HG03575 (cell line): ENCODE results near the gene EXOC6.
"Not testable (repeated sequence)": the region's sequence is repeated elsewhere in the genome, so short reads cannot be mapped to it uniquely, and the experiment has no call there.

ENCODE experiments used
- ATAC-seq: cut with Tn5 transposase; IDR thresholded peaks from one replicate; pipeline ENCODE4 v1.9.1; 2021; ENCODE audit not compliant: unreplicated experiment, insufficient number of reproducible peaks, low FRiP score; ENCODE audit errors: extremely low read depth

The EXOC6 gene

GRCh38 chr10:92915892-92916291 is 67.6 kb downstream of the EXOC6 start:
- ATAC-seq: no peak

GRCh38 chr10:92916433-92916832 is 68.1 kb downstream of the EXOC6 start:
- ATAC-seq: no peak

GRCh38 chr10:92918603-92919002 is 70.3 kb downstream of the EXOC6 start:
- ATAC-seq: no peak

- no peak for ATAC-seq
Measured at GRCh38 chr10:92920866-92921265, 72.5 kb downstream of the EXOC6 start.

GRCh38 chr10:92923416-92923815 is 75.1 kb downstream of the EXOC6 start:
- no peak for ATAC-seq

- ATAC-seq: no peak
Measured at GRCh38 chr10:92929896-92930295, 81.6 kb downstream of the EXOC6 start.

- no peak for ATAC-seq
Measured at GRCh38 chr10:92931597-92931996, 83.3 kb downstream of the EXOC6 start.

GRCh38 chr10:92937876-92938275 is 89.6 kb downstream of the EXOC6 start:
- ATAC-seq: no peak

- no peak for ATAC-seq
Measured at GRCh38 chr10:92938841-92939240, 90.5 kb downstream of the EXOC6 start.

GRCh38 chr10:92942226-92942625 is 93.9 kb downstream of the EXOC6 start:
- ATAC-seq: no peak

- no peak for ATAC-seq
Measured at GRCh38 chr10:92946491-92946890, 98.2 kb downstream of the EXOC6 start.

GRCh38 chr10:92952573-92952972 is 104.3 kb downstream of the EXOC6 start:
- ATAC-seq: not testable (repeated sequence)

GRCh38 chr10:92957223-92958010 is 109.1 kb downstream of the EXOC6 start:
- no peak for ATAC-seq

- no peak for ATAC-seq
Measured at GRCh38 chr10:92961638-92962037, 113.3 kb downstream of the EXOC6 start.

- no peak for ATAC-seq
Measured at GRCh38 chr10:92965314-92965713, 117.0 kb downstream of the EXOC6 start.

GRCh38 chr10:92967641-92968040 is 119.3 kb downstream of the EXOC6 start:
- no peak for ATAC-seq

- no peak for ATAC-seq
Measured at GRCh38 chr10:92969151-92969550, 120.8 kb downstream of the EXOC6 start.

GRCh38 chr10:92970301-92971070 is 122.2 kb downstream of the EXOC6 start:
- ATAC-seq: no peak

GRCh38 chr10:92972066-92972870 is 123.9 kb downstream of the EXOC6 start:
- no peak for ATAC-seq

GRCh38 chr10:92972886-92973285 is 124.6 kb downstream of the EXOC6 start:
- no peak for ATAC-seq
